SK-N-SH (cell line): ENCODE data around the gene ZNF415.
"Not testable (repeated sequence)": the region's sequence is repeated elsewhere in the genome, so short reads cannot be mapped to it uniquely, and the experiment has no call there.

ENCODE experiments used
- CHD2 ChIP-seq: fragments of 150-350 bp; IDR thresholded peaks from 2 replicates; pipeline ENCODE4 v1.6.1; 2018; ENCODE audit warnings: low read length; ENCODE audit not compliant: partially characterized antibody
- EP300 ChIP-seq, 2 experiments: IDR thresholded peaks; 2 replicates each; pipeline versions ENCODE4 v1.4.0 to v1.6.1; 2012; ENCODE audit warnings: borderline replicate concordance in 1 of 2, low read depth in 1 of 2, low read length in 1 of 2
- EZH2phosphoT487 ChIP-seq: fragments of 200-600 bp; sonication (generic); IDR thresholded peaks from 2 replicates; pipeline ENCODE4 v1.6.1; 2017; ENCODE audit warnings: low read depth, mixed run types, mild to moderate bottlenecking, antibody characterized with exemption, moderate library complexity, borderline replicate concordance
- GABPA ChIP-seq: IDR thresholded peaks from 2 replicates; pipeline ENCODE4 v1.4.0; 2012; ENCODE audit warnings: low read depth, mild to moderate bottlenecking
- MAX ChIP-seq: IDR thresholded peaks from 2 replicates; pipeline ENCODE4 v1.4.0; 2012; ENCODE audit warnings: low read depth
- NRF1 ChIP-seq: IDR thresholded peaks from 2 replicates; pipeline ENCODE4 v1.6.1; 2012; ENCODE audit warnings: low read depth, mild to moderate bottlenecking, low read length
- POLR2AphosphoS5 ChIP-seq: IDR thresholded peaks from 2 replicates; pipeline ENCODE4 v1.6.1; 2012; ENCODE audit warnings: low read depth, low read length
- TAF1 ChIP-seq: IDR thresholded peaks from 2 replicates; pipeline ENCODE4 v1.6.1; 2012; ENCODE audit warnings: low read depth, mild to moderate bottlenecking, low read length, moderate library complexity, borderline replicate concordance
- TCF12 ChIP-seq: IDR thresholded peaks from 2 replicates; pipeline ENCODE4 v1.4.0; 2012
- TEAD4 ChIP-seq: IDR thresholded peaks from 2 replicates; pipeline ENCODE4 v1.4.0; 2012; ENCODE audit warnings: mild to moderate bottlenecking, borderline replicate concordance; ENCODE audit not compliant: insufficient read depth
- TF ChIP-seq, protein P1 (sequence below): fragments of 200-600 bp; sonication (generic); IDR thresholded peaks from 2 replicates; pipeline ENCODE4 v1.6.1; 2017; ENCODE audit warnings: antibody characterized with exemption, mild to moderate bottlenecking, moderate library complexity
- TF ChIP-seq, protein P2 (sequence below): fragments of 150-350 bp; IDR thresholded peaks from 2 replicates; pipeline ENCODE4 v1.6.1; 2017; ENCODE audit warnings: antibody characterized with exemption, low read length, low read depth, borderline replicate concordance
- TF ChIP-seq, protein P3 (sequence below): IDR thresholded peaks from 2 replicates; pipeline ENCODE4 v1.6.1; 2012; ENCODE audit warnings: mild to moderate bottlenecking, low read depth, low read length, moderate library complexity
- TF ChIP-seq, protein P4 (sequence below): IDR thresholded peaks from 2 replicates; pipeline ENCODE4 v1.4.0; 2012; ENCODE audit warnings: low read depth, borderline replicate concordance

DNA sequence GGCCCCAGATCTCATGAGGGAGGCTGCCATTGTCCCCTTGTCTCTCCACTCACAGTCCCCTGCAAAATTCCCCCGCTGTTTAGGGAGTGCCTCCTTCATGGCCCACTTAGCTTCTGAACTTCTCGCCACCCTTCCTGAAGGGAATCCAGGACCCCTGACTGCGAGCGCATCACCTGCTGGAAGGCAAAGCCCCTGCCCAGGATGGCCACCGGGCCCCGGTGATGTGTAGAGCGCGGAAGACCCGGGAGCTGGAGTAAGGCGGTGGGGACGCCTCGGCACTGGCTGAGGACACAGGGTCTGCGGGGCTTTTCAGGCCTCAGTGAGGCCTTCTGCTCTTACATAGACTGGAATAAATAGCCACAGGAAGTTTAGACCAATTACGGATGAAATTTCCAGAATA, 34.1 kb downstream of the ZNF415 start:
- TF ChIP-seq, protein P1, sequence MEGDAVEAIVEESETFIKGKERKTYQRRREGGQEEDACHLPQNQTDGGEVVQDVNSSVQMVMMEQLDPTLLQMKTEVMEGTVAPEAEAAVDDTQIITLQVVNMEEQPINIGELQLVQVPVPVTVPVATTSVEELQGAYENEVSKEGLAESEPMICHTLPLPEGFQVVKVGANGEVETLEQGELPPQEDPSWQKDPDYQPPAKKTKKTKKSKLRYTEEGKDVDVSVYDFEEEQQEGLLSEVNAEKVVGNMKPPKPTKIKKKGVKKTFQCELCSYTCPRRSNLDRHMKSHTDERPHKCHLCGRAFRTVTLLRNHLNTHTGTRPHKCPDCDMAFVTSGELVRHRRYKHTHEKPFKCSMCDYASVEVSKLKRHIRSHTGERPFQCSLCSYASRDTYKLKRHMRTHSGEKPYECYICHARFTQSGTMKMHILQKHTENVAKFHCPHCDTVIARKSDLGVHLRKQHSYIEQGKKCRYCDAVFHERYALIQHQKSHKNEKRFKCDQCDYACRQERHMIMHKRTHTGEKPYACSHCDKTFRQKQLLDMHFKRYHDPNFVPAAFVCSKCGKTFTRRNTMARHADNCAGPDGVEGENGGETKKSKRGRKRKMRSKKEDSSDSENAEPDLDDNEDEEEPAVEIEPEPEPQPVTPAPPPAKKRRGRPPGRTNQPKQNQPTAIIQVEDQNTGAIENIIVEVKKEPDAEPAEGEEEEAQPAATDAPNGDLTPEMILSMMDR = not testable (repeated sequence)
- not testable (repeated sequence) for TF ChIP-seq POLR2AphosphoS5; TAF1; CHD2; EP300 (IDR thresholded peaks at IDR 0.05; ENCODE audit: borderline replicate concordance in 1 of 2, low read depth in 1 of 2, low read length in 1 of 2); TCF12; EZH2phosphoT487; NRF1; MAX; GABPA; TEAD4
- TF ChIP-seq, protein P2, sequence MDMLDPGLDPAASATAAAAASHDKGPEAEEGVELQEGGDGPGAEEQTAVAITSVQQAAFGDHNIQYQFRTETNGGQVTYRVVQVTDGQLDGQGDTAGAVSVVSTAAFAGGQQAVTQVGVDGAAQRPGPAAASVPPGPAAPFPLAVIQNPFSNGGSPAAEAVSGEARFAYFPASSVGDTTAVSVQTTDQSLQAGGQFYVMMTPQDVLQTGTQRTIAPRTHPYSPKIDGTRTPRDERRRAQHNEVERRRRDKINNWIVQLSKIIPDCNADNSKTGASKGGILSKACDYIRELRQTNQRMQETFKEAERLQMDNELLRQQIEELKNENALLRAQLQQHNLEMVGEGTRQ = not testable (repeated sequence)
- TF ChIP-seq, protein P3, sequence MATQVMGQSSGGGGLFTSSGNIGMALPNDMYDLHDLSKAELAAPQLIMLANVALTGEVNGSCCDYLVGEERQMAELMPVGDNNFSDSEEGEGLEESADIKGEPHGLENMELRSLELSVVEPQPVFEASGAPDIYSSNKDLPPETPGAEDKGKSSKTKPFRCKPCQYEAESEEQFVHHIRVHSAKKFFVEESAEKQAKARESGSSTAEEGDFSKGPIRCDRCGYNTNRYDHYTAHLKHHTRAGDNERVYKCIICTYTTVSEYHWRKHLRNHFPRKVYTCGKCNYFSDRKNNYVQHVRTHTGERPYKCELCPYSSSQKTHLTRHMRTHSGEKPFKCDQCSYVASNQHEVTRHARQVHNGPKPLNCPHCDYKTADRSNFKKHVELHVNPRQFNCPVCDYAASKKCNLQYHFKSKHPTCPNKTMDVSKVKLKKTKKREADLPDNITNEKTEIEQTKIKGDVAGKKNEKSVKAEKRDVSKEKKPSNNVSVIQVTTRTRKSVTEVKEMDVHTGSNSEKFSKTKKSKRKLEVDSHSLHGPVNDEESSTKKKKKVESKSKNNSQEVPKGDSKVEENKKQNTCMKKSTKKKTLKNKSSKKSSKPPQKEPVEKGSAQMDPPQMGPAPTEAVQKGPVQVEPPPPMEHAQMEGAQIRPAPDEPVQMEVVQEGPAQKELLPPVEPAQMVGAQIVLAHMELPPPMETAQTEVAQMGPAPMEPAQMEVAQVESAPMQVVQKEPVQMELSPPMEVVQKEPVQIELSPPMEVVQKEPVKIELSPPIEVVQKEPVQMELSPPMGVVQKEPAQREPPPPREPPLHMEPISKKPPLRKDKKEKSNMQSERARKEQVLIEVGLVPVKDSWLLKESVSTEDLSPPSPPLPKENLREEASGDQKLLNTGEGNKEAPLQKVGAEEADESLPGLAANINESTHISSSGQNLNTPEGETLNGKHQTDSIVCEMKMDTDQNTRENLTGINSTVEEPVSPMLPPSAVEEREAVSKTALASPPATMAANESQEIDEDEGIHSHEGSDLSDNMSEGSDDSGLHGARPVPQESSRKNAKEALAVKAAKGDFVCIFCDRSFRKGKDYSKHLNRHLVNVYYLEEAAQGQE = not testable (repeated sequence)
- TF ChIP-seq, protein P4, sequence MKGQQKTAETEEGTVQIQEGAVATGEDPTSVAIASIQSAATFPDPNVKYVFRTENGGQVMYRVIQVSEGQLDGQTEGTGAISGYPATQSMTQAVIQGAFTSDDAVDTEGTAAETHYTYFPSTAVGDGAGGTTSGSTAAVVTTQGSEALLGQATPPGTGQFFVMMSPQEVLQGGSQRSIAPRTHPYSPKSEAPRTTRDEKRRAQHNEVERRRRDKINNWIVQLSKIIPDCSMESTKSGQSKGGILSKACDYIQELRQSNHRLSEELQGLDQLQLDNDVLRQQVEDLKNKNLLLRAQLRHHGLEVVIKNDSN = not testable (repeated sequence)
